AG10803 (cell line): ENCODE results near the gene MCF2L2.

ENCODE experiments used
- DNase-seq: peaks from one replicate; pipeline ENCODE4 v3.0.0; 2010; ENCODE audit warnings: low read depth
- H3K4me3 ChIP-seq: 2 replicates; pipeline ENCODE4 v1.5.1; 2011; ENCODE audit warnings: mild to moderate bottlenecking, low read length, control low read depth
- CTCF ChIP-seq: conservative IDR thresholded peaks from 2 replicates; pipeline ENCODE4 v1.5.1; 2011; ENCODE audit warnings: mild to moderate bottlenecking, low read length, control low read depth, inconsistent platforms

The MCF2L2 gene

GRCh38 chr3:183195266-183195665 lies 233.2 kb downstream of the MCF2L2 start:
- DNase-seq = no peak
- no peak overlapping the region for H3K4me3 ChIP-seq
- no peak for TF ChIP-seq CTCF

GRCh38 chr3:183193762-183194689 lies 234.4 kb downstream of the MCF2L2 start:
- H3K4me3 ChIP-seq = no peak overlapping the region
- no peak for DNase-seq
- no peak for TF ChIP-seq CTCF

GRCh38 chr3:183192650-183193300 lies 235.6 kb downstream of the MCF2L2 start:
- no peak overlapping the region for H3K4me3 ChIP-seq
- DNase-seq = no peak
- no peak for TF ChIP-seq CTCF

- no peak overlapping the region for H3K4me3 ChIP-seq
- DNase-seq = no peak
- TF ChIP-seq CTCF = no peak
Measured at GRCh38 chr3:183189641-183190040, 238.8 kb downstream of the MCF2L2 start.

GRCh38 chr3:183188895-183189462 lies 239.4 kb downstream of the MCF2L2 start:
- DNase-seq = no peak
- no peak overlapping the region for H3K4me3 ChIP-seq
- peak; percentile 34 for TF ChIP-seq CTCF

- no peak overlapping the region for H3K4me3 ChIP-seq
- peak; percentile 86 for DNase-seq
- TF ChIP-seq CTCF = no peak
Measured at GRCh38 chr3:183185696-183186095, 242.7 kb downstream of the MCF2L2 start.
